T-helper 2 cell treated with Interferon-gamma antibody and Interleukin-4, amounts not matched to agents 5 μg/mL and 100 μg/mL, for 36 hours (primary cell): ENCODE measurements around the gene MAPK8IP2.

ENCODE experiments used
- DNase-seq: peaks from one replicate; pipeline ENCODE4 v3.0.0; 2021; ENCODE audit warnings: low spot score
- H3K27ac Mint-ChIP-seq: one replicate; pipeline ENCODE4 v1.8.0; 2021; ENCODE audit warnings: mild to moderate bottlenecking, mixed read lengths
- H3K27me3 Mint-ChIP-seq: one replicate; pipeline ENCODE4 v1.8.0; 2021; ENCODE audit warnings: low read depth, mixed read lengths
- H3K36me3 Mint-ChIP-seq: one replicate; pipeline ENCODE4 v1.8.0; 2021; ENCODE audit warnings: low read depth, mixed read lengths
- H3K4me1 Mint-ChIP-seq: one replicate; pipeline ENCODE4 v1.8.0; 2021; ENCODE audit warnings: low read depth, mixed read lengths
- H3K4me3 Mint-ChIP-seq: one replicate; pipeline ENCODE4 v1.8.0; 2022; ENCODE audit warnings: mild to moderate bottlenecking, moderate library complexity, mixed read lengths
- H3K9me3 Mint-ChIP-seq: one replicate; pipeline ENCODE4 v1.8.0; 2021; ENCODE audit warnings: mixed read lengths

The MAPK8IP2 gene

GRCh38 chr22:50621948-50622722 is 21.5 kb downstream of the MAPK8IP2 start:
- DNase-seq: no peak
- Mint-ChIP-seq H3K9me3 (no peaks in the 10 kb centered on the region), H3K4me3 (peak overlapping the region; percentile 88), H3K4me1 (peaks cover 33% of the 10 kb centered on the region), H3K27me3 (no peaks in the 10 kb centered on the region), H3K36me3 (peaks cover 6% of the 10 kb centered on the region), H3K27ac (peak overlapping the region; percentile 97)

- Mint-ChIP-seq H3K27me3 (no peaks in the 10 kb centered on the region), H3K27ac (peak overlapping the region; percentile 97), H3K36me3 (peaks cover 6% of the 10 kb centered on the region), H3K4me1 (peaks cover 33% of the 10 kb centered on the region), H3K4me3 (peak overlapping the region; percentile 88), H3K9me3 (no peaks in the 10 kb centered on the region)
- no peak for DNase-seq
Measured at GRCh38 chr22:50622723-50623327, 22.2 kb downstream of the MAPK8IP2 start.

GRCh38 chr22:50624347-50625130 is 23.9 kb downstream of the MAPK8IP2 start:
- Mint-ChIP-seq H3K27ac (no peak overlapping the region), H3K4me1 (peaks cover 44% of the 10 kb centered on the region), H3K36me3 (peaks cover 6% of the 10 kb centered on the region), H3K27me3 (no peaks in the 10 kb centered on the region), H3K4me3 (peak overlapping the region; percentile 1), H3K9me3 (no peaks in the 10 kb centered on the region)
- DNase-seq: no peak

GRCh38 chr22:50625131-50625567 is 24.6 kb downstream of the MAPK8IP2 start:
- H3K4me3 Mint-ChIP-seq: no peak overlapping the region
- H3K27me3 Mint-ChIP-seq: no peaks in the 10 kb centered on the region
- DNase-seq: no peak
- no peak overlapping the region for H3K27ac Mint-ChIP-seq
- H3K4me1 Mint-ChIP-seq: peaks cover 41% of the 10 kb centered on the region
- H3K9me3 Mint-ChIP-seq: no peaks in the 10 kb centered on the region
- H3K36me3 Mint-ChIP-seq: peaks cover 6% of the 10 kb centered on the region

GRCh38 chr22:50625568-50626313 is 25.1 kb downstream of the MAPK8IP2 start:
- DNase-seq: no peak
- H3K27me3 Mint-ChIP-seq: no peaks in the 10 kb centered on the region
- no peaks in the 10 kb centered on the region for H3K9me3 Mint-ChIP-seq
- no peak overlapping the region for H3K27ac Mint-ChIP-seq
- peaks cover 6% of the 10 kb centered on the region for H3K36me3 Mint-ChIP-seq
- H3K4me1 Mint-ChIP-seq: peaks cover 37% of the 10 kb centered on the region
- H3K4me3 Mint-ChIP-seq: no peak overlapping the region

- Mint-ChIP-seq H3K4me3 (peak overlapping the region; percentile 76), H3K9me3 (no peaks in the 10 kb centered on the region), H3K4me1 (peaks cover 30% of the 10 kb centered on the region)
Measured at GRCh38 chr22:50626314-50626849, 25.8 kb downstream of the MAPK8IP2 start.

GRCh38 chr22:50626850-50627641 is 26.5 kb downstream of the MAPK8IP2 start:
- H3K27ac Mint-ChIP-seq: peak overlapping the region; percentile 82
- no peak for DNase-seq
- peaks cover 6% of the 10 kb centered on the region for H3K36me3 Mint-ChIP-seq
- peak overlapping the region; percentile 85 for H3K4me3 Mint-ChIP-seq
- H3K4me1 Mint-ChIP-seq: peaks cover 24% of the 10 kb centered on the region
- no peaks in the 10 kb centered on the region for H3K27me3 Mint-ChIP-seq
- no peaks in the 10 kb centered on the region for H3K9me3 Mint-ChIP-seq

More at GRCh38 chr22:50626314-50626849, 25.8 kb downstream of the MAPK8IP2 start:
- Mint-ChIP-seq H3K27me3 (no peaks in the 10 kb centered on the region), H3K27ac (peak overlapping the region; percentile 76), H3K36me3 (peaks cover 6% of the 10 kb centered on the region)
- DNase-seq: no peak

- Mint-ChIP-seq H3K9me3 (no peaks in the 10 kb centered on the region), H3K27me3 (peaks cover 2% of the 10 kb centered on the region), H3K4me3 (peak within 1 kb of the TSS; percentile 85), H3K36me3 (peaks cover 6% of the 10 kb centered on the region), H3K27ac (peak within 1 kb of the TSS; percentile 82), H3K4me1 (peaks cover 15% of the 10 kb centered on the region)
- DNase-seq: peak; percentile 78
Measured at GRCh38 chr22:50627642-50628542, 27.3 kb downstream of the MAPK8IP2 start, which contains the start of gene ARSA. Gene ARSA, minus strand, starts transcription at chr22:50628152. Its CDS starts 373 bp downstream, at chr22:50627779.

GRCh38 chr22:50628543-50629134 is 28.0 kb downstream of the MAPK8IP2 start:
- Mint-ChIP-seq H3K27ac (peak overlapping the region; percentile 66), H3K9me3 (no peaks in the 10 kb centered on the region), H3K27me3 (peaks cover 3% of the 10 kb centered on the region), H3K4me3 (peak overlapping the region; percentile 85), H3K4me1 (peaks cover 15% of the 10 kb centered on the region), H3K36me3 (peaks cover 6% of the 10 kb centered on the region)
- no peak for DNase-seq

GRCh38 chr22:50630376-50630775 is 29.8 kb downstream of the MAPK8IP2 start:
- Mint-ChIP-seq H3K27ac (no peak overlapping the region), H3K9me3 (no peaks in the 10 kb centered on the region), H3K27me3 (peaks cover 6% of the 10 kb centered on the region), H3K4me1 (peaks cover 15% of the 10 kb centered on the region), H3K36me3 (no peaks in the 10 kb centered on the region), H3K4me3 (no peak overlapping the region)
- DNase-seq: no peak

GRCh38 chr22:50633086-50633485 is 32.5 kb downstream of the MAPK8IP2 start:
- H3K4me1 Mint-ChIP-seq: peaks cover 12% of the 10 kb centered on the region

More at GRCh38 chr22:50633086-50633485, 32.5 kb downstream of the MAPK8IP2 start:
- DNase-seq: no peak
- Mint-ChIP-seq H3K27me3 (peaks cover 6% of the 10 kb centered on the region), H3K9me3 (no peaks in the 10 kb centered on the region), H3K4me3 (no peak overlapping the region), H3K36me3 (no peaks in the 10 kb centered on the region), H3K27ac (no peak overlapping the region)
